GM19328 (cell line): Measurements from ENCODE around the gene MYZAP.

ENCODE experiments used
- ATAC-seq: cut with Tn5 transposase; IDR thresholded peaks from one replicate; pipeline ENCODE4 v1.9.1; 2021; ENCODE audit warnings: mild to moderate bottlenecking, moderate library complexity; ENCODE audit not compliant: unreplicated experiment

MYZAP gene

DNA sequence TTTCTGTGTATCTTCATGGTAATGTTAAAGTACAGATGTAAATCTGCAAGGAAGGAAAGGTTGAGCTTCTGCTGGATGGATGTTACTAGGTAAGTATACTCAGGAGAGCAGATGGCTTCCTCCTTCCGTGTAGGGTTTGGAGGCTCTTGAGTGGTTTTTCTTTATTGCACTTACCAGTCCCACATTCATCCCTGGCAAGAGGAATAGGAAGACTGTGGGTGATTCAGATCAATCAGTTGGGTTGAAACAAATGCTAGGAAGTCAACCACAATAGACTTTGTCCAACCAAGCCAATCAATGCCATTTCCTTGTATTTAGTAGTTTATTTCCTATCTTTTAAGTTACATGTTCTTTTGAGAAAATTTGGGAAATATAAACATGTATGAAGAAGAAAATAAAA, 26.6 kb downstream of the MYZAP start:
- no peak for ATAC-seq

- no peak for ATAC-seq
Observed at GRCh38 chr15:57619746-57620145, 28.0 kb downstream of the MYZAP start.

- no peak for ATAC-seq
Observed at GRCh38 chr15:57624730-57625129, 33.0 kb downstream of the MYZAP start.

DNA sequence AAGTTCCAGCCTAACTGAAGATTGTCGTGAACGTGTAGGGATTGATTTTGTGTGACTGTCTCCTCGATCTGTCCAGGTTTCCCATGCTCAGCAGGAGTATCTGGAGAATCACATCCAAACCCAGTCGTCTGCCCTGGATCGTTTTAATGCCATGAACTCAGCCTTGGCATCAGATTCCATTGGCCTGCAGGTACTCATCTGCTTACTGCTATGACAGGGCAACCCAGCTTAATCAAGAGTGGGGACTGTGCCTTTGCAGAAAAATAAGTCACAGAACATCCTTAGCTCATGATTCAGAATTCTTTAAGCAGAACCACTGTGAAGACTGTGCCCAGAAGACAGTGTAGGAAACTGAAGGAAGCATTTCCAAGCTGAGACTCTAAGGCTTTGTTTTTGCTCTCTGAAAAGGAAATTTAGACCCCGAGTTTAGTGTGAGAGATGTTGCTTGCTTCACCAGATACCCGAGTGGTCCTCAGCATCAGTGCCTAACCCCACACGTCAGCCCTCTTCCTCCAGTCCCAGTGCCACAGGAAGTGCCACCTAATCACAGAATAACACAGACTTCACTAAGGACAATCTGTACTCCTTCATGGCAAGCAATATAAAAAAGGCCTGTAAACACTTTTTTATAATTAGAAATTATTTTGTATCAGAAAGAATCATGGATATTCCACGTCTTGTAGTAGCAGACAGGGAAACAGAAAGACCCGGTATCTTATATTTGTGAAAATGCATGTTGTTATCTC, 34.2 kb downstream of the MYZAP start:
- ATAC-seq: no peak

GRCh38 chr15:57626713-57627440, 35.2 kb downstream of the MYZAP start:
- no peak for ATAC-seq

- no peak for ATAC-seq
Observed at GRCh38 chr15:57631386-57632110, 39.8 kb downstream of the MYZAP start.

GRCh38 chr15:57634290-57634689, 42.6 kb downstream of the MYZAP start:
- ATAC-seq: no peak

DNA sequence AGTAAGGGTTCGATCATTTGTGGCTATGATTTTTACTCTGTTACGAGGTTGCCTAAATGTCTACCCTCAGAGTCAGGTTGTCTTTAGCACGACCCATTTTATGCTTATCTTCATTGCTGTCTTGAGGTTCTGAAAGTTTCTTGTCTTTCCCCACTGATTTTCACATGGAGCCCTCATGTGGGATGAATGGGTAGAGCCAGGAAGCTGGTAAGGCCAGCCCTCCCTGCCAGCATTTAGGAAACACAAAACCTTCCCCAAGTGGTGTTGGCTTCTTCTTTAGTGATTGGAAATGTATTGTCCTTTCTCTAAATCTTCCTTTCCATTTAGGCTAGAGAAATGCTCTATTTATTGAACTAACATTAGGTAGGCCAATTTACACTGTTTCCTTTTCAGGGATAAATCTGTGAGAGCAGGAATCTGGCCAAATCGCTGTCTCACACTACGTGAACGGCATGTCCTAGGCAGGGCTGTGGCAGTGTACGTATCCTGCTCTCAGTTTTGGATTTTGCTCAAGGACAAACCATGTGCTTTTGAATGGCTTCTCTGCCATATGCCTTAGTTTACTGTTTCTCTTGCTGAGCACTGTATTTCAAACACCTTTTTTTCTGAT, 43.7 kb downstream of the MYZAP start:
- no peak for ATAC-seq

DNA sequence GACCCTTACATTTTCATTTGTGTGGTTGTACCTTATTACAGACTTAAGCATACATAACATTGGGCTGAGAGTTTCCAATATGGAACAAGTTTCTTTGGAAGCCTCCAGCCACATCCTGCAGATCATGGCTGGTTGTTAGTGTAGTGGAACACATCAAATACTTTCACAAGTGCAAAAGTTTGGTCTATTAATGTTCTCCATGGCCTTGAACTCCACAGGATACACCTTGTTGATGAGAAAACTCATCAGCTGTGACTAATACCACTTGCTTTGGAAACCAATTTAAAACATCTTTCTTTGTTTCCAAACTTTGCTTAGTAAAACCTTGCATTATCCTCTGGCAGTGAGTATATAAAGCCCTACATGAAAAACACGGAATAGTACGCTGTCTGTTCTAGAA, 46.1 kb downstream of the MYZAP start:
- no peak for ATAC-seq

GRCh38 chr15:57639306-57639705, 47.6 kb downstream of the MYZAP start:
- no peak for ATAC-seq

- no peak for ATAC-seq
Observed at GRCh38 chr15:57640930-57641682, 49.4 kb downstream of the MYZAP start.

DNA sequence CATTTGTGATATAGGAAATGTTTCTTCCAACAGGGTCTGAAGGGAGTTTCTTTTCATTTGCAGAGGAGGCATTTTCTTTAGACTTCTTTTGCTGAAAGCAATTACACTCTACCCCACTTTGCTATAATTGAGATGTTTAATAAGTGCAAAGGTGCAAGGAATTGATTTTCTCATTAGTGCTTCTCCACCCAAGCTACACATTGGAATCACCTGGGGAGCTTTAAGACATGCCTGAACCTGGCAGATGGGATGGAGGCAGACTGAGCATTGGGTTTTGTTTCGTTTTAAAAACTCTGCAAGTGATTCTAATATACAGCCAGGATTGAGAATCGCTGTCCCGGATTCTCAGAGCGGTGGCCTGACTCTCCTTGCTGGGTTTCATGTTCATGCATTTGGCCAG, 52.1 kb downstream of the MYZAP start:
- ATAC-seq: no peak

GRCh38 chr15:57646087-57646486, 54.4 kb downstream of the MYZAP start:
- no peak for ATAC-seq

- ATAC-seq: no peak
Observed at GRCh38 chr15:57647071-57647790, 55.5 kb downstream of the MYZAP start.

GRCh38 chr15:57647791-57648130, 56.1 kb downstream of the MYZAP start:
- ATAC-seq: no peak

- ATAC-seq: no peak
Observed at GRCh38 chr15:57649138-57649537, 57.4 kb downstream of the MYZAP start.

DNA sequence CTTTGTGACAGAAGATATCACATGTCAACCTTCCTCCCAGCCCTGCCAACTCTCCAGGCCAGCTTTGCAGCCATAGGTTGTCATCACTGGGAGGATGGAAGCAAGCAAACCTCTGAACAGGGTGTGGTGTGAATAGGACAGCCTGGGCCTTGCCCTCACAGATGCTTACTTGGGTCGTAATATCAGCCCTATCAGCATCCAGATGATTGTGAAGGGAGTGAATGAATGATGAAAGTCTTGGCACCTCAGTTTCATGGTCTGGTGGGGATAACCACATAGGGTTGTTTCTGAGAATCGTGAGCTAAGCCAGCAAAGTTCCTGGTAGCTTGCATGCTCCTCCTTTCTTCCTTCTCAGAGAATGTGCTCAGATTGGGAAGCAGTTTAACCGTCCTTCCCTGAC, 59.7 kb downstream of the MYZAP start:
- no peak for ATAC-seq

DNA sequence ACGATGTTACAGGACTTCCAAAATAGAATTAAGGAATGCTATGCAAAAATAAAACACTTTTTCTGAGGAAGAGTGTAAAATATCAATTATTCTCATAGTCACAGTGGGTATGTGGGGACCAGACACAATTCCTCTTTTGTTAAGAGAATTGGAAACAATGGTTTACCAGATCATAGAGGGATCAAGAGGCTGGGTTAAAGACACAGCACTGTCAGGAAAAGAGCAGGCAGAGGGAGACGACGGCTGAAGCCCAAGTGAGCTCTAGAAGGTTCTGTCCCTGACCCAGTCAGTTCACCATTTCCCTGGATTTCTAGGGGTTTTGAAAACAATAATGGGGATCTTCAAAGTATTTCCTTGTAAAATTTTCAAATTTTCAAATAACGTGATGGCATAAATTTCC, 60.8 kb downstream of the MYZAP start:
- no peak for ATAC-seq

- no peak for ATAC-seq
Observed at GRCh38 chr15:57654153-57654852, 62.6 kb downstream of the MYZAP start.

DNA sequence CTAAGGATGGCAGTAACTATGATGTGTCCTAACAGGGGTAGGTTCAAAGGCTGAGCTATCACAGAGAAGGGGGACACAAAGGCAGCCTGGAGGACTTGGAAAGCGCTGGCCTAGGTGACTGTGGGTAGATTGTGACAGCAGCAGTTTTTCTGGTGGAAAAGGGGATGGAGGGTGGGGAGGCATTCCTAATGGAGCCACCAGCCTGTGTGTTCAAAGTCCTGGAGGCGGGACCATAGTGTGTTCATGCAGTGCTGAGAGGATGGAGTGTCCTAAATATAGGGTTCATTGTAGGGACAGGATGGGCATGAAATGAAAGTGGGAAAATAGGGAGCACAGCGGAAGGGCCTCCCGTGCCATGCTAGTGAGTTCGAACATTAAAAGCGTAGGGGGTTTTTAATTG, 63.3 kb downstream of the MYZAP start:
- ATAC-seq: no peak
